Kidney epithelial cell (primary cell): ENCODE data around the gene HDAC7. TPM values are rescaled to one million over a fixed set of nuclear protein-coding genes. Genes with fewer than 3 reads are reported as not detected.

Experiments
- DNase-seq: peaks from one replicate; pipeline ENCODE4 v3.0.0-alpha.2; 2010; ENCODE audit warnings: low read depth
- H3K27me3 ChIP-seq: 2 replicates; pipeline ENCODE4 v1.6.0; 2011; ENCODE audit warnings: low read length; ENCODE audit not compliant: control insufficient read depth, insufficient read depth
- H3K36me3 ChIP-seq: 2 replicates; pipeline ENCODE4 v1.5.1; 2011; ENCODE audit warnings: low read length; ENCODE audit not compliant: control insufficient read depth, insufficient read depth
- H3K4me3 ChIP-seq: 2 replicates; pipeline ENCODE4 v1.5.1; 2011; ENCODE audit warnings: low read depth, mild to moderate bottlenecking, control low read depth, low read length
- CTCF ChIP-seq: IDR thresholded peaks from 2 replicates; pipeline ENCODE4 v1.5.1; 2011; ENCODE audit warnings: mild to moderate bottlenecking, moderate library complexity, low read length, control low read depth, inconsistent platforms; ENCODE audit not compliant: insufficient read depth, poor library complexity, severe bottlenecking
- total RNA-seq: library from RNA; depleted of rRNA; stranded (reverse); fragments of >200 nt; gene quantifications from 2 replicates; pipeline ENCODE4 v1.2.3, GENCODE V29; 2015

HDAC7 gene
- total RNA-seq, 1 donor from 2014 or later: 52.1 TPM

GRCh38 chr12:47786662-47787280 lies 32.9 kb downstream of the HDAC7 start:
- TF ChIP-seq CTCF: no peak
- Histone ChIP-seq H3K27me3 (no peaks in the 10 kb centered on the region), H3K36me3 (peaks cover 8% of the 10 kb centered on the region), H3K4me3 (no peak overlapping the region)
- DNase-seq: no peak

- TF ChIP-seq CTCF: no peak
- no peaks in the 10 kb centered on the region for H3K27me3 ChIP-seq
- DNase-seq: no peak
- H3K4me3 ChIP-seq: no peak overlapping the region
- peaks cover 6% of the 10 kb centered on the region for H3K36me3 ChIP-seq
Observed at GRCh38 chr12:47785887-47786661, 33.6 kb downstream of the HDAC7 start.

GRCh38 chr12:47785036-47785886 lies 34.4 kb downstream of the HDAC7 start:
- Histone ChIP-seq H3K4me3 (no peak overlapping the region), H3K36me3 (peaks cover 6% of the 10 kb centered on the region), H3K27me3 (no peaks in the 10 kb centered on the region)
- no peak for DNase-seq
- no peak for TF ChIP-seq CTCF

GRCh38 chr12:47783821-47784819 lies 35.6 kb downstream of the HDAC7 start:
- no peak overlapping the region for H3K4me3 ChIP-seq
- H3K36me3 ChIP-seq: peaks cover 8% of the 10 kb centered on the region
- no peak for DNase-seq
- no peaks in the 10 kb centered on the region for H3K27me3 ChIP-seq
- no peak for TF ChIP-seq CTCF

- Histone ChIP-seq H3K4me3 (no peak overlapping the region), H3K27me3 (no peaks in the 10 kb centered on the region), H3K36me3 (peaks cover 8% of the 10 kb centered on the region)
- no peak for DNase-seq
- no peak for TF ChIP-seq CTCF
Observed at GRCh38 chr12:47783024-47783755, 36.5 kb downstream of the HDAC7 start.
